Measurements from ENCODE around the gene ZNHIT2. TPM values are rescaled to one million over a fixed set of nuclear protein-coding genes. Genes with fewer than 3 reads are reported as not detected.

The ZNHIT2 gene
- total and polyA plus RNA-seq, 2 of the 13 experiments (the other 11 are each of a cell fraction or from before 2014, with no cell fraction given): 1.1 to 6.5 TPM

- peak; percentile 76; the same call in 1 of the 2 replicates for TF ChIP-seq EEA1 (CRISPR knock-in tag; IDR thresholded peaks at IDR 0.05; ENCODE audit: borderline replicate concordance)
- 0 out of 2 replicates have a peak, but pooled peaks have one; percentile 38 for TF ChIP-seq REPIN1 (CRISPR knock-in tag; IDR thresholded peaks at IDR 0.05; ENCODE audit: borderline replicate concordance, low read depth)
- TF ChIP-seq ARHGAP35 (CRISPR knock-in tag; IDR thresholded peaks at IDR 0.05; ENCODE audit: borderline replicate concordance): no peak
- TF ChIP-seq KLF11 (CRISPR knock-in tag; IDR thresholded peaks at IDR 0.05): no peak
- TF ChIP-seq, protein P1, sequence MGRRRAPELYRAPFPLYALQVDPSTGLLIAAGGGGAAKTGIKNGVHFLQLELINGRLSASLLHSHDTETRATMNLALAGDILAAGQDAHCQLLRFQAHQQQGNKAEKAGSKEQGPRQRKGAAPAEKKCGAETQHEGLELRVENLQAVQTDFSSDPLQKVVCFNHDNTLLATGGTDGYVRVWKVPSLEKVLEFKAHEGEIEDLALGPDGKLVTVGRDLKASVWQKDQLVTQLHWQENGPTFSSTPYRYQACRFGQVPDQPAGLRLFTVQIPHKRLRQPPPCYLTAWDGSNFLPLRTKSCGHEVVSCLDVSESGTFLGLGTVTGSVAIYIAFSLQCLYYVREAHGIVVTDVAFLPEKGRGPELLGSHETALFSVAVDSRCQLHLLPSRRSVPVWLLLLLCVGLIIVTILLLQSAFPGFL (CRISPR knock-in tag; IDR thresholded peaks at IDR 0.05): no peak
- TF ChIP-seq, protein P2, sequence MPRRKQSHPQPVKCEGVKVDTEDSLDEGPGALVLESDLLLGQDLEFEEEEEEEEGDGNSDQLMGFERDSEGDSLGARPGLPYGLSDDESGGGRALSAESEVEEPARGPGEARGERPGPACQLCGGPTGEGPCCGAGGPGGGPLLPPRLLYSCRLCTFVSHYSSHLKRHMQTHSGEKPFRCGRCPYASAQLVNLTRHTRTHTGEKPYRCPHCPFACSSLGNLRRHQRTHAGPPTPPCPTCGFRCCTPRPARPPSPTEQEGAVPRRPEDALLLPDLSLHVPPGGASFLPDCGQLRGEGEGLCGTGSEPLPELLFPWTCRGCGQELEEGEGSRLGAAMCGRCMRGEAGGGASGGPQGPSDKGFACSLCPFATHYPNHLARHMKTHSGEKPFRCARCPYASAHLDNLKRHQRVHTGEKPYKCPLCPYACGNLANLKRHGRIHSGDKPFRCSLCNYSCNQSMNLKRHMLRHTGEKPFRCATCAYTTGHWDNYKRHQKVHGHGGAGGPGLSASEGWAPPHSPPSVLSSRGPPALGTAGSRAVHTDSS (CRISPR knock-in tag; conservative IDR thresholded peaks at IDR 0.05): no peak
- TF ChIP-seq ZNF432 (CRISPR knock-in tag; IDR thresholded peaks at IDR 0.05; ENCODE audit: borderline replicate concordance): no peak
- TF ChIP-seq, protein P3, sequence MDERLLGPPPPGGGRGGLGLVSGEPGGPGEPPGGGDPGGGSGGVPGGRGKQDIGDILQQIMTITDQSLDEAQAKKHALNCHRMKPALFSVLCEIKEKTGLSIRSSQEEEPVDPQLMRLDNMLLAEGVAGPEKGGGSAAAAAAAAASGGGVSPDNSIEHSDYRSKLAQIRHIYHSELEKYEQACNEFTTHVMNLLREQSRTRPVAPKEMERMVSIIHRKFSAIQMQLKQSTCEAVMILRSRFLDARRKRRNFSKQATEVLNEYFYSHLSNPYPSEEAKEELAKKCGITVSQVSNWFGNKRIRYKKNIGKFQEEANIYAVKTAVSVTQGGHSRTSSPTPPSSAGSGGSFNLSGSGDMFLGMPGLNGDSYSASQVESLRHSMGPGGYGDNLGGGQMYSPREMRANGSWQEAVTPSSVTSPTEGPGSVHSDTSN (CRISPR knock-in tag; IDR thresholded peaks at IDR 0.05): no peak
- TF ChIP-seq ZNF235 (CRISPR knock-in tag; IDR thresholded peaks at IDR 0.05; ENCODE audit: borderline replicate concordance): no peak
- TF ChIP-seq ZNF557 (CRISPR knock-in tag; IDR thresholded peaks at IDR 0.05): no peak
- TF ChIP-seq MTA1 (CRISPR knock-in tag; IDR thresholded peaks at IDR 0.05; ENCODE audit: borderline replicate concordance): 0 out of 2 replicates have a peak, but pooled peaks have one; percentile 63
- TF ChIP-seq ARNT2 (CRISPR knock-in tag; IDR thresholded peaks at IDR 0.05; ENCODE audit: low read depth): no peak; the same call in none of the 2 replicates
- TF ChIP-seq SMC3 (IDR thresholded peaks at IDR 0.05; ENCODE audit: low read length): peak; percentile 76
- TF ChIP-seq, protein P4, sequence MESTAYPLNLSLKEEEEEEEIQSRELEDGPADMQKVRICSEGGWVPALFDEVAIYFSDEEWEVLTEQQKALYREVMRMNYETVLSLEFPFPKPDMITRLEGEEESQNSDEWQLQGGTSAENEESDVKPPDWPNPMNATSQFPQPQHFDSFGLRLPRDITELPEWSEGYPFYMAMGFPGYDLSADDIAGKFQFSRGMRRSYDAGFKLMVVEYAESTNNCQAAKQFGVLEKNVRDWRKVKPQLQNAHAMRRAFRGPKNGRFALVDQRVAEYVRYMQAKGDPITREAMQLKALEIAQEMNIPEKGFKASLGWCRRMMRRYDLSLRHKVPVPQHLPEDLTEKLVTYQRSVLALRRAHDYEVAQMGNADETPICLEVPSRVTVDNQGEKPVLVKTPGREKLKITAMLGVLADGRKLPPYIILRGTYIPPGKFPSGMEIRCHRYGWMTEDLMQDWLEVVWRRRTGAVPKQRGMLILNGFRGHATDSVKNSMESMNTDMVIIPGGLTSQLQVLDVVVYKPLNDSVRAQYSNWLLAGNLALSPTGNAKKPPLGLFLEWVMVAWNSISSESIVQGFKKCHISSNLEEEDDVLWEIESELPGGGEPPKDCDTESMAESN (CRISPR knock-in tag; conservative IDR thresholded peaks at IDR 0.05): peak; percentile 96
- TF ChIP-seq ELK4 (CRISPR knock-in tag; IDR thresholded peaks at IDR 0.05; ENCODE audit: borderline replicate concordance): no peak
- no peak; the same call in none of the 2 replicates for TF ChIP-seq ZNF724P (CRISPR knock-in tag; IDR thresholded peaks at IDR 0.05; ENCODE audit: borderline replicate concordance)
- TF ChIP-seq ZNF337 (CRISPR knock-in tag; IDR thresholded peaks at IDR 0.05; ENCODE audit: borderline replicate concordance, low read depth): no peak
- no peak for TF ChIP-seq ZNF569 (CRISPR knock-in tag; IDR thresholded peaks at IDR 0.05; ENCODE audit: borderline replicate concordance)
- TF ChIP-seq, protein P5, sequence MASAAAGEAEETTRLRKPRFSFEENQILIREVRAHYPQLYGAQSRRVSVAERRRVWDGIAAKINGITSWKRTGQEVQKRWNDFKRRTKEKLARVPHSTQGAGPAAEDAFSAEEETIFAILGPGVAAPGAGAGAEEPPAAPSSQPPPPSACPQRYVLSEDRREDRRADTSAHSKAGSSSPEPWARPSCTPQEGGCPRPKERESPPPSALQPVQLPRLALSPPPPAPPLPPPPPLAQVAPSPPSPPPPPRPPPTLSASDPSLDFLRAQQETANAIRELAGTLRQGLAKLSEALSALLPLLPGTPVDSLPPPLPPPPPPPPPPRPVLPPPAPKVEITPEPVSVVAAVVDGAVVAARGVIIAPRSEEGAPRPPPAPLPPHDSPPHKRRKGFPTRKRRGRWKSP (CRISPR knock-in tag; IDR thresholded peaks at IDR 0.05): peak; percentile 84
These were observed at the start of gene ZNHIT2 (continued) for GRCh38 chr11:65117206-65118096.
